ENCODE results near the gene APBB1IP.

Gene APBB1IP

DNA sequence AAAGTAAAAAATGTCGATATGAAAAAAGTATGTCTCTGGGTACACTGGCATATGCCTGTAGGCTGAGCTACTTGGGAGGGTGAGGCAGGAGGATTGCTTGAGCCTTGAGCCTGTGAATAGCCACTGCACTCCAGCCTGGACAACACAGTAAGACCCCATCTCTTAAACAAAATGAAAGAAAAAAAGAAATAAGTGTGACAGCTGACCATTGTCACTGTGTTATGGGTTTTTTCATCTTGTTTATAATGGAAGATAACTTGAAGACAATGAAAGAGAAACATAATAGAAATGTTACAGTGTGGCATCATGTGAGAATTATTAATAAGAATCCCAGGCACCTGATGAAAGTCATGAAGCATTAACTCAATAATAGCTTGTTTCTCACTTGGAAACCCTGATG lies 75.0 kb downstream of the APBB1IP start:
- no peak for DNase-seq

DNA sequence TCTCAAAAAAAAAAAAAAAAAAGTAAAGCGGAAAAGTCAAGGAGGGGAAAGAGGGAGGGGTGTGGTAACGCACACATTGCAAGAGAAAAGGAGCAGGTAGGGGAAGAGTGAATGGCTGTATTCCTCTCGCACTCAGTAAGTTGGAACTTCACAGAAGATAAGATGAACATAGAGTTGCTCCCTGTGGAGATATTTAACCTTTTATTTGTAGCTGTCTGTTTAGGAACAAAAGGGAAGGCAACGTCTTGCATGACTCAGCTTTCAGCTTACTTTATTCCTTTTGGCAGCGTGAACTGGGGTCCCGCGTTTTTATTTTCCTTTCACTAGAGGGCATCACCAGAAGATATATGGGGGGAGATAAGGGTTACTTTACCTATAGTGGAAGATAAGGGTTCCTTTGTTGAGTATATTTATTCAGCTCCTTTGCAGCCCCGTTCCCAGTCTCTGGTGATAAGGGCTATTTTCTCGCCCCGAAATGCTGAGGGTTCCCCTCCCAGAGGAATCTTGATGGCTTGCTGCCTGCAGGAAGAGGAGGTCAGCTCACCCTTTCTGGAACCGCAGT lies 78.5 kb downstream of the APBB1IP start:
- DNase-seq = no peak

DNA sequence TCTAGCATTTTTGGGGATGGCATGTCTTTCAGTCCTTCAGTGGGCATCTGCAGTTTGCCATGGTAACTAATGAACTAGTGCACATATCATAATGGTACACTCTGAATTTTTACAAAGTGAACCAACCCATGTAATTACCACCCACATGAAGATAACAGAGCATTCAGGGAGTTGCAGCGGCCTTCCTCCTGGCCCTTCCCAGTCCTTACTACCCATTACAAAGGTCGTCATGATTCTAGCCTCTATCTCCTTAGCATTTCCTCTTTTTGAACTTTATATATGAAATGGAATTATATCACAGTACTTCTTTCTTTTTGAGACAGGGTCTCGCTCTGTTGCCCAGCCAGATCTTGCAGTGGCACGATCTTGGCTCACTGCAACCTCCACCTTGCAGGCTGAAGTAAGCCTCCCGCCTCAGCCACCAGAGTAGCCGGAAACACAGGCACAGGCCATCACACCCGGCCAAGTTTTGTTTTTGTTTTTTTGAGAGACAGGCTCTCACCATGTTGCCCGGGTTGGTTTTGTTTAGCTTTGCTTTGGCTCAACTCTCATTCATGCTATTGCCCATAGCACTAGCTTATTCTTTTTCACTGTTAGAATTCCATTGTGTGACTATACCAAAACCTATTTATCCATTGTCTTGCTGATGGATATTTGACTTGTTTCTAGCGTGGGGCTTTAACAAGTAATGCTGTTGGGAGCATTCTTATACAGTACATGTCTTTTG lies 79.2 kb downstream of the APBB1IP start:
- no peak for DNase-seq

DNA sequence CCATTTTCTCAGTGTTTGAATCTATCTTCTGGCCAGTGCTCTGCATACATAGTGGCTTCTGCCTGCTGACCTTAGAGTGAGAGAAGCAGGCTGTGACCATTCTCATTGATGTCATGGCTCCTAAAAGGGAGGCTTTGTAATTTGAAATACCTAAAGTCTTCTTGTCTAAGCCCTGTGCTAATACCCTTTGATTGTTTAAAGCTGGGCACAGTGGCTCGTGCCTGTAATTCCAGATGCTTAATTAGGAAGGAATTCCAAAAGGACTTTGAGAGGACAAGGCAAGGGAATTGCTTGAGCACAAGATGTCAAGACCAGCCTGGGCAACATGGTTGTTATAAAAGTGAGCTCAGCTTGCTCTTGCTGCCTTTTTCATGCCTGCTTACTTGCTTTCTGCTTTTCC lies 81.7 kb downstream of the APBB1IP start:
- DNase-seq = no peak

DNA sequence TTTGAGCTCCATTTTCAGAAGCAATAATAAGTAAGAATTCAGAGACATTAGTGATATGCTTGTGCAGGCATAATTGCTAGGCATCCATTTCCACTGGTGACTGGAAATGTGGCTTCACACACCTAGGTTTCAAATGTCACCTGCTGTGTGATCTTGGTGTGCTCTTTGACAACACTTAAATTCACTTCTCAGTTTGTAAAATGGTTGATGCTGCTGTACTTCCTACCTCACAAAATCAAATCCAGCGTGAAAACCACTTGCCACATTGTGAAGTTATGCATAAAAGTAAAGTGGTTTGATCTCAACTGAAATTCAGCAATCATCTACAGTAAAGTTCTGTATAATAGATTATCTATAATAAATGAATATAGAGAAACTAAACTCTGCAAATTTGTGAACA lies 82.4 kb downstream of the APBB1IP start:
- no peak for DNase-seq

DNA sequence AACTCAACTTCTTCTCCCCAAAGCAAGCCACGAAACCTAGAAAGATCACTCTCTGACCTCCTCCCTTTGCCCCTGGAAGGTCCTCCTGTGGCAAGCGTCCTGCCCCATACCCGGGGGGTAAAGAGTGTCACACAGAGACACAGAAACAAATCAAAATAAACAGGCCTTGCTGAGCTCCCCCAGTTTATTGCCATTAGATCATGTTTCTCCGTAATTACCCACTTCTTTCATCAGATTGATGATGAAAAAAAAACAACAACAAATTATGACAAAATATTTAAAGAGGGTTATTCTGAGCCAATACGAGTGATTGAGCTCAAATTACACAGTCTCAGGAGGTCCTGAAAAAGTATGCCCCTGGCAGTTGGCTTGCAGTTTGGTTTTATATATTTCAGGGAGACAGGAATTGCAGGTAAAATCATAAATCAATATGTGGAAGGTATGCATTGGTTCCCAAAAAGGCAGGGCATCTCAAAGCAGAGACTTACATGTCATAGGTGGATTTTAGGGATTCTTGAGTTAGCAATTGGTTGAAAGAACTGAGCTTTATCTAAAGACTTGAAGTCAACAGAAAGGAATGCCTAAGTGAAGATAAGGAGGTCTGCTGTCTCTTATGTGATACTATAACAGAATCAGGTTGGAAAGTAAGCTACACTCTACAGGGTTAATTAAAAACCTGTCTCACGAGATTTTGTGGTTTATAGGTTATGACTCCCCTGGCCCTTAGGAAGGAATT lies 86.2 kb downstream of the APBB1IP start:
- DNase-seq = no peak

DNA sequence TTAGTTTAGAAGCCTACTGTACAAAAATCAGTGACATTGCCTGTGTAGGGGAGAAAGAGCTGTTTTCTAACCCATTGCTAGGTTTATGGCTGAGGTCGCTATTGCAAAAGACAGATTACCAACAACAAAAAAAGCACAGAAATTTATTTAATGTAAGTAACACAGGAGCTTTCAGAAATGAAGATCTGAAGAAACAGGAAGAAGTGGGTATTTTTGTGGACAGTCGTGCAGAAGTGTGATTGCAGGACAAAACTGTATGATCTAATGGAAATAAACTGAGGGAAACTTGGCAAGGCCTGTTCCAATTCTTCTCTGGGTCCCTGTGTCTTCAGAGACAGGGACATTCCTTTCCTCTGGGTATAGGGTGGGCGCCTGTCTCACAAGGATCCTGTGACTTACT lies 87.4 kb downstream of the APBB1IP start:
- DNase-seq = no peak

DNA sequence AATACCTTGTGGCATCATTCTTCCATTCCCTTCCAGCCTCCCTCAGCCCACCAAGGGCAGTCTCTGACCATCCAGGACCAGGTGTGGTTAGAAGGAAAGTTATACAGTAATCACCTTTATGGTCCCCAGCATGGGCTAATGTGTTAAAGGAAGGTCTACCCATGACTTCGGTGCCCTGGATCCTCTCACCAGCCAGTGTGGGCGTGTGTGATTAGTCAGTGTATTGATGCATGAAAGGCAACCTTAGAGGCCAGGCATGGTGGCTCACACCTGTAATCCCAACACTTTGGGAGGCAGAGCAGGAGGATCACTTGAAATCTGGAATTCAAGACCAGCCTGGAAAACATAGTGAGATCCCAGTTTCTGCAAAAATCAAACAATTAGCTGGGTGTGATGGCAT lies 88.9 kb downstream of the APBB1IP start:
- no peak for DNase-seq

DNA sequence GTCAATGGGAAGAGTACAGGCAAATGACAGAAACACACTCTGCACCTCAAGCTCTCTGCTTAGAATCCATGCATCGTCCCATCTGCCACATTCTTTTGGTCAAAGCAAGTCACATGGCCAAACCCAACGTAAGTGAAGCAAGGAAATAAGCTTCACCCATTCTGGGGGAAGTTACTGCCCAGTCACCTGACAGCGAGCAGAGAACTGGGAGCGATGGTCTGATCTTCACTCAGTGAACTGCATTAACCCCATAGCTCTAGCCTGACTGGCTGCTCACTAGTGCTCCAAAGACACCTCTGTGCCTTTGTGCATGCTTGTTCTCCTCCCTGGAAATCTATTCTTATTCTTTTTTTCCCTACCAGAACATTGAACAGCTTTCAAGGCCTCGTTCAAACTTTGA lies 89.9 kb downstream of the APBB1IP start:
- DNase-seq = no peak

DNA sequence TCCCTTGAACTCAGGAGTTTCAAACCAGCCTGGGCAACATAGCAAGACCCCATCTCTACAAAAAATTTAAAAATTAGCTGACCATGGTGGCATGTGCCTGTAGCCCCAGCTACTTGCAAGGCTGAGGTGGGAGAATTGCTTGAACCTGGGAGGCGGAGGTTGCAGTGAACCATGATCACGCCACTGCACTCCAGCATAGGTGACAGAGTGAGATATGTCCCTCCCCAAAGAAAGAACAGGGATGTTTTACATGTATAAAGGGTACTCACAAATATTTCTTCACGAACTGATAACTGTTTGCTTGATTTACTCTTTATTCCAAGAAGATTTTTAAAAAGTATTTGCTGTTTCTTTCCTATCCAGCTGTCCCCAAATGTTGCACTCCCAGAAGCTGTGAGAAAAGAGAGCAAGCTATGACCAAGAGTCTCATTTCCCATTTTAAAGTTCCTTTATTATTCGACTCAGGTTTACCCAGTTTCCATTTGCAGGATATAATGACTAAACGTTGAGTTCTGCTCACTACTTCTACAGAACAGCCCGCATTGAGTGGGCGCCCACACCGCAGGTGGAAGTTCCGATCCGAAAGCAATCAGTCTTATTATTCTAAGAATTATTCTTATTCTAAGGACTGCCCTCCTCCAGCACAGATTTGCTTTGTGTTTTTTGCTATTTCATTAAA lies 90.7 kb downstream of the APBB1IP start:
- DNase-seq = no peak

DNA sequence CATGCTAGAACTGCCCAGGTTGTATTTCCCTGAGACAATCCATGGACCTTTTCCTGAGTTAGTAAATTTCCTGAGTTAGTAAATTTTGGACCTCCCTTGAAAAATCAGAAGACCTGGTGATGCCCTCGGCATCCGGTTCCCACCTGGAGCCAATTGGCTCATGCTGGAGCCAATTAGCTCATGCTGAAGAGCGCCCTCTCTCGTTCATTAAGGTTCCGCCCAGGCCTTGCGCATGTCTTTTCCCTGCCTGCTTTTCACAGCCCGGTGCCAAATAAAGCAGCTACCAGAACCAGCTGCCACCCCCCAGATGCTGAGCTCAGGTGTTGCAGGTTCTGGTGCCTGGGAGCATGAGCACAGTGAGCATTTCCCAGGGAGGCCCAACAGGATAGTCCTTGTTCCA lies 96.2 kb downstream of the APBB1IP start:
- no peak for DNase-seq

DNA sequence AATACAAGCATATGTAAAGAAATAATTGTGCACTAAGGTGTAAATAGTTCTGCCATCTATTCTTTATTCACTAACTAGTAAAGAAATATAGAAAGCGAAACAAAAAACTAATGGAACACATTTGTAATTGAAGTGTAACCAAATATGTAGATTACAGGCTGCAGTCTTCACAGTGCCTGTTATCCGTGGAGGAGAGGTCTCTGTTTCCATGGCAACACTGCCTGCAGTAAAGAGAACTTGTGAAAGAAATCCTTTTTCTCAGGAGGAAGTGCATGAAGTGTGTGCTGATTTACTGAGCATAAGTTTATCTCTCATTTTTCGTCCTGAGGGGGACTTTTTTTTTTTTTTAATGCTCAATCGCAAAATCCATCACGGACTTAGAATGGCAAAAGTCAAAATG lies 102.5 kb downstream of the APBB1IP start:
- no peak for DNase-seq

DNA sequence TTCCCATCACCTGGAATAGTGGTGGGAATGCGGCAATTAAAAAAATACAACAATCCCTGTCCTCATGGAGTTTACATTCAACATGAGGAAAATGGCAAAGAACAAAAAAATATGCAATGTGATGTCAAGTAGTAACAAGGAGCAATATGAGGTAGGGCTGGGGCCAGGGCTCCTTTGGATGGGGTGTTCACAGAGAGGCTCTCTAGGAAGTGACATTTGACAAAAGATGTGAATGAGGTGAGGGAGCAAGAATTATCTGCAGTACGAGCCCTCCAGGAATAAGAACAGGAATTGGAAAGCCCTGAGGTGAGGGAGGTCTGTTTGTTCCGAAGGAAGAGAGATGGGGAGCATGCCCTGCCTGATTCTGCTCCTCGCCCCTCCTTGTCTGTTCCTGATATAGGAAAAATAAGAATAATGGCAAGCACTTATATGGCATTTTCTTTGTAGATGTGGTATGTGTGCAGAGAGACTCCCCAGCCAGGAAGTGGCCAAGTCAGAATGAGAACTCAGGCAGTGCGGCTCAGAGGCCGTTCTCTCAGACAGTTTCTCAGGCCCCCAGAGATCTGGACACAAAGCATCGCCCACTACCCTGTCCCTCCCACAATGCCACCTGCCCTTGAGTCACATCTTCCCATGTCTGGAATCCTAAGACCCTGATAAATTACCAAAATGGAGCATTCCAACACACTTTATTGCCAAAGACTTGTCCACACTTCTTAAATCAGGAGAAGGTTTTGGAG lies 105.6 kb downstream of the APBB1IP start:
- no peak for DNase-seq

DNA sequence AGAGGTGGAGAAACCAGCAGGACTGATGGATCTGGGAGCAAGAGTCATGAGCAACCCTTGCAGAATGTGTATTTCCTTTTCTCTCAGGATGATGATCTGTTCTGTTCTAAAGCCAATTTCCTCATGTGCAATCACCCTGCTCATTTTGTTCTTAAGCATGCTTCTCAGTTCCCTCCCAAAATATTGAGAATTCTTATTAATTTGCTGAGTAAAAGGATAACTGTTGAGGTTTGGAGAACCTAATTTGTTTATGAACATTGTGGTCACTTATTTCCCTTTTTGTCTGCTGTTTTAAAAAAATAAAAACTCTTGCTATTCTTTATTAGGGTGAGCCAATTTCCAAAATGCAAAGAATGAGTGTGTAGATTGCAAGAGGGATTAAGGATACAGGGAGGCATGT lies 106.8 kb downstream of the APBB1IP start:
- DNase-seq = no peak

DNA sequence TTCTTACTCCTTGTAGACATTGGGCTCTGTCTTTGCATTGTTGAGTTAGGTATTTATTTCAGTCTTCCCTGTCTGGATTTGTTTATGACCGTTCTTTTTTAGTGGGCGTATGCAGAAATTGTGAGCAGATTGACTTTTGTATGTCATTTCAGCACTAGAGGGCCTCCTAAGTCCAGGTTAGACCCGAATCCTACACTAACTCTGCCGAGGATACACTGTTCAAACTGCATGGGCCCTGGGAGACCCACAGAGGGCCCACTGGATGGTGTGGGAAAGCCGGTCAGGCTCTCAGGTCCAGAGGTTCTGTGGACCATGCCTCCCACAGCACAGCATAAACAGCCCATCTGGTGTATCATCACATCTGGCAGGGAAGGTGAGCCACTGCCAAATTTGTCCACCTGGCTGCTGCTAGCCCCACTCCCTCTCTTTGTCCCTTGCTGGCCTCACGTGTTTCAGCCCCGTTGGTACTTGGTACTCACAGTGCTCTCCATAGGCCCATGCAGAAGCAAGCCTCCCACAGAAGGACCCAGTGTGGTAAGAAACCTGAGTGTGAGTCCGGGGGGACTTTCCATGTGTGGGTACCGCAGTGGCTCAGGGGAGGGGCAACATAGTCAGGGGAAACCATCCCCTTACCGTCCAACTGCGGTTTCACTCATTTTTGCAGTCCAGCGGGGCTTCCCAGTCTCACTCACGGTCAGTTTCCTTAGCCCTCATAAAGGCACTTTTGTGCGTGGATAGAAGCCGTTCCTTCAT lies 112.8 kb downstream of the APBB1IP start:
- DNase-seq = no peak

DNA sequence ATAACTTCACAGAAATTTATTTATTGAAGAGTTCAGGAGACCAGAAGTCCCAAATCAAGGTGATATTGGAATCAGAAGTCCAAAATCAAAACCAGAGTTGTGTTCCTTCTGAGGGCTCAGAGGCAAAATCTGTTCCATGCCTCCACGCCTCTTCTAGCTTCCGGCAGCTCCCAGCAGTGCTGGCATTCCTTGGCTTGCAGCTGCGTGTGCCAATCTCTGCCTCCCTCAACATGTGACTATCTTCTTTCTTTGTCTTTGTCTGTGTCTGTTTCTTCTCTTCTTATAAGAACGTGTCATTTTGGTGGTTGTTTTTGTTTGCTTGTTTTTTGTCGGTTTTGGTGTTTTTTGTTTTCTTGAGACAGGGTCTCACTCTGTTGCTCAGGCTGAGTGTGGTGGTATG lies 116.1 kb downstream of the APBB1IP start:
- DNase-seq = no peak

DNA sequence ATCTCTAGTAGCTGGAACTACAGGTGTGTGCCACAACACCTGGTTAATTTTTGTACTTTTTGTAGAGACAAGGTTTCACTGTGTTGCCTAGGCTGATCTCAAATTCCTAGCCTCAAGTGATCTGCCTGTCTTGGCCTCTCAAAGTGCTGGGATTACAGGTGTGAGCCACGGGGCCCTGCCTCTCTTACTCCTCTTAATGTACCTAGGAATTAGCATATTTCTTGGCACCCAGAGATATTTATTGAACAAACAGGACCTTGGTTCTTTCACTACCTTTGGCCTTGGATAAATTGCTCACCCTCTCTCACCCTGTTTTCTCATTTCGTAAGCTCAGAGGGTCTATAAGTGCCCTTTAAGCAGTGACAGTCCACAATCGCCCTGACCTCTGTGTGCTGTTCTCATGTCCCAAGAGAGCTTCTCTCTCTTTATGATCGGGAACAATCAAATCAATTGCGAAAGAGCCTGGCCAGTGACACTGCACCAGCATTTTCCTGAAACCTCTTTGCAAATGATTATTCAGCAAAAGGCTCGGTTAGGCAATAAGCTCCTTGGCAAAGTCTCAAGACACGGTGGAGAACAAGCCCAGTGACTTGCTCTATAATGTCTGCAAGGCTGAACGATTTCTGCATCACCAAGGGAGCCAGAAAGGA lies 117.7 kb downstream of the APBB1IP start:
- peak; percentile 92 to 94 for DNase-seq

DNA sequence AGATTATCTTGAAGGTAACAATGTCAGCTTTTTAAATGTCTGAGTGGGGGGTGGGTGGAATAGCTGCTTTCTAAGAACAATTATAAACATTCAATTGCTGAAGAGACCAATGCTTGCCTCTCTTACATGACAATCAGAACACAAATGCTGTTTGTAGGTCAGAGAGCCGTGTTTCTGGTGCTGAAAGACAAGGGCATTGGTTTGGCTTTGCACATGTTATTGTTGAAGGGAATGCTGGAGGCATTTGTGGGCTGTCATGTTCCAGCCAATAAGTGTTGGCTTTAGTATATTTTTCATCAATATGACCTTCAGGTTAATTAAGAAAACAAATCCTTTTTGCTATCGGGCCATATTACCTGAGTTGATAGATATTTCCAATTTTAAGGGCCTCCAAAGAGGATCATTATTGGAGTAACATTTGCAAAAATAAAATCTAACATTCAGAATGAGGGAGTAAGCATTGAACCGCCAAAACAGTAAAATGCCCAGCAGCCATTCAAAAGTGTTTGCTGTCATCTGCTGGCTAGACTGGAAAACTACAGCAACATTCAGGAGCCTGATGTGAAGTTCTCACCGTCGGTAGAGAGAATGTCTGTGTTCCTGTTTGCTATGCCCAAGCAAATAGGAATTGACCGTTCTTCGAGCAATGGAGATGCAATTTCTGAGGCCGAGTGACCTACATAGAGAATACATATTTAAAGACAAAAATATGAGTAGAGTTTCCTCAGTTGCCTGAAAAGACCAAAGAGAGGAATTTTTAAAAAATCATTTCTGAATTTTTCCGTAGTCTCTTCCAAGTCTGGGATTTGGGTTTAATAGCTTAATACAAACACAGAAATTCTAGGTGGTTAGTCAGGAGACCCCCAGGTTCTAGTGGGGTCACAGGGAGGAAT lies 118.9 kb downstream of the APBB1IP start:
- DNase-seq = peak; percentile 44 to 49

DNA sequence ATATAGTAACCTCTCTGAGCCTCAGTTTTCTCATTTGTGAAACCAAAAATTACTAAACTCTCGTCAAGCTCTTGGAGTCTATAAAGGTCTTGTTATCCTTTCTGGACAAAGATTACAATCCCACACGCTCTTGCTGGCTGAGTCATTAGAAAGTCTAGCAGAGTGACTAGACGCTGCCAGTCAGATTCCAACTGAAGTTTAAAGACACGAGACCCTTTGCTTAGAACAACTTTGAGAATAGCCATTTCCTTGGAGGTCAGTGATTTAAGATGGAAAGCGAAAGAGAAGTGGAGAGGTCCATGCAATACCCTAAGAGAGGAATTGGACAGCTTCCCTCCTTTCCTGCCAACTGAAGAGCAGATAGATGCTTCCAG lies 119.5 kb downstream of the APBB1IP start:
- no peak for DNase-seq

DNA sequence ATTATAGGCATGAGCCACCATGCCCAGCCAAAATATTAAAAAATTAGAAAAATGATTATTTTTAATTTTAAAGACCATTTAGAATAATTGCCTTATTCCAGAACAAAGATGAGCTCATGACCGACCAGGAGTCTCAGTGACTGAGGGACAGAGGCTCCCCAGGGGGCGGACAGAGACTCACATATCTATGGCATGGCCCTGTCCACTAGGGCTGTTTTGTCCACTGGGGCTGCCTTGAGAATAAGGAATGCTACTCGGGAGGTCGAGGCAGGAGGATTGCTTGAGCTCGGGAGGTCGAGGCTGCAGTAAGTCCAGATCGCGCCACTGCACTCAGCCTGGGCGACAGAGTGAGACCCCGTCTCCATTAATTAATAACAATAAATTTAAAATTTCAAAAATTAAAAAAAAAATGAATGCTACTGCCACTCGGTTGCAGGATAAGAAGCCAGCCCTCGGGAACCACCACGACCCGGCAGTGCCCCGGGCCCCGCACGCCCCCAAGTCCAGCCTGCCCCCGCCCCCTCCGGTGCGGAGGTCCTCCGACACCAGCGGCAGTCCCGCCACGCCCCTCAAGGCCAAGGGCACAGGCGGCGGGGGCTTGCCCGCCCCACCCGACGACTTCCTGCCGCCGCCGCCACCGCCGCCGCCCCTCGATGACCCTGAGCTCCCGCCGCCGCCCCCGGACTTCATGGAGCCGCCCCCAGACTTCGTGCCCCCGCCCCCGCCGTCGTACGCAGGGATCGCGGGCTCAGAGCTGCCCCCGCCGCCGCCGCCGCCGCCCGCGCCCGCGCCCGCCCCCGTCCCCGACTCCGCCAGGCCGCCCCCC lies 128.6 kb downstream of the APBB1IP start:
- DNase-seq = no peak
